ENCODE data around the gene ZNF423.

Gene ZNF423

DNA sequence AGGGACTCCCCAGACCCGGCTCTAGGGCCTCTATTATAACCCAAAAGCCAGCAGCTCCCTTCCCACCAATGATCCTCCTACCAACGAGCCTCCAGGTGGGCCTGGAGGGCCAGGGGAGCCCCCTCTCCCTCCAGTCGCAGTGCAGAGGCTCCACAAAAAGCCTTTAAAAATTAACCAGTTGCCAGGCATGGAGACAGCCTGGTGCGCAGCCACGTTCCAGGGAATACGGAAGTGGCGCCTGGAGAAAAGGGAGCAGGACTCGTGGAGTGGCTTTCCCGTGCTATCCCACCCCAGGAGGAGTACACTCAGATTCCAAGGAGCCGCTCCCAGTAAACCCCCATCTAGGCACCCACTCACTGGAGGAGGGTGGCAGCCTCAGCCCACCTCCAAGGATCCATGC is 112.3 kb downstream of the ZNF423 start:
- no peak overlapping the region for H3K27ac ChIP-seq
- intact Hi-C loops (cut with DNase I; ENCODE audit: low total_unique reads) = no loop called here
- no peaks in the 10 kb centered on the region for H3K36me3 ChIP-seq
- H3K27me3 ChIP-seq = peaks cover 0 to 3% of the 10 kb centered on the region in 2 donors
- H3K4me3 ChIP-seq = no peak overlapping the region
- DNase-seq = no peak
- no peaks in the 10 kb centered on the region for H3K4me1 ChIP-seq
- TF ChIP-seq, protein P1, sequence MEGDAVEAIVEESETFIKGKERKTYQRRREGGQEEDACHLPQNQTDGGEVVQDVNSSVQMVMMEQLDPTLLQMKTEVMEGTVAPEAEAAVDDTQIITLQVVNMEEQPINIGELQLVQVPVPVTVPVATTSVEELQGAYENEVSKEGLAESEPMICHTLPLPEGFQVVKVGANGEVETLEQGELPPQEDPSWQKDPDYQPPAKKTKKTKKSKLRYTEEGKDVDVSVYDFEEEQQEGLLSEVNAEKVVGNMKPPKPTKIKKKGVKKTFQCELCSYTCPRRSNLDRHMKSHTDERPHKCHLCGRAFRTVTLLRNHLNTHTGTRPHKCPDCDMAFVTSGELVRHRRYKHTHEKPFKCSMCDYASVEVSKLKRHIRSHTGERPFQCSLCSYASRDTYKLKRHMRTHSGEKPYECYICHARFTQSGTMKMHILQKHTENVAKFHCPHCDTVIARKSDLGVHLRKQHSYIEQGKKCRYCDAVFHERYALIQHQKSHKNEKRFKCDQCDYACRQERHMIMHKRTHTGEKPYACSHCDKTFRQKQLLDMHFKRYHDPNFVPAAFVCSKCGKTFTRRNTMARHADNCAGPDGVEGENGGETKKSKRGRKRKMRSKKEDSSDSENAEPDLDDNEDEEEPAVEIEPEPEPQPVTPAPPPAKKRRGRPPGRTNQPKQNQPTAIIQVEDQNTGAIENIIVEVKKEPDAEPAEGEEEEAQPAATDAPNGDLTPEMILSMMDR (IDR thresholded peaks at IDR 0.05) = no peak
- no peaks in the 10 kb centered on the region for H3K9me3 ChIP-seq

DNA sequence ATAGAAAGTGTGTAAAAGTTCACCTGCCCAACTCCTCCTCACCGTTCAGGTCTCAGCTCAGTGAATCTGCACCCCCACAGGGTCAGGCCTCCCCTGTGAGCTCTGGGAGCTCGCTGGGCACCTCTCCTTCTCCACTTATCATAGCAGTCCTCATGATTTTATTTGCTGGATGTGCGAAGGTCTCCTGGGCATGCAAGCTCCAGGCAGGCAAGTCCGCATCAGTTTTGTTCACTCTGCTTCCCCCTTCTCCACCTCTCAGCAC is 112.8 kb downstream of the ZNF423 start:
- intact Hi-C loops (cut with DNase I; ENCODE audit: low total_unique reads) = no loop called here
- no peak overlapping the region for H3K4me3 ChIP-seq
- no peaks in the 10 kb centered on the region for H3K4me1 ChIP-seq
- no peaks in the 10 kb centered on the region for H3K9me3 ChIP-seq
- no peaks in the 10 kb centered on the region for H3K36me3 ChIP-seq
- no peak overlapping the region for H3K27ac ChIP-seq
- H3K27me3 ChIP-seq = peaks cover 0 to 3% of the 10 kb centered on the region in 2 donors
- TF ChIP-seq, protein P1 (IDR thresholded peaks at IDR 0.05) = no peak
- no peak for DNase-seq

DNA sequence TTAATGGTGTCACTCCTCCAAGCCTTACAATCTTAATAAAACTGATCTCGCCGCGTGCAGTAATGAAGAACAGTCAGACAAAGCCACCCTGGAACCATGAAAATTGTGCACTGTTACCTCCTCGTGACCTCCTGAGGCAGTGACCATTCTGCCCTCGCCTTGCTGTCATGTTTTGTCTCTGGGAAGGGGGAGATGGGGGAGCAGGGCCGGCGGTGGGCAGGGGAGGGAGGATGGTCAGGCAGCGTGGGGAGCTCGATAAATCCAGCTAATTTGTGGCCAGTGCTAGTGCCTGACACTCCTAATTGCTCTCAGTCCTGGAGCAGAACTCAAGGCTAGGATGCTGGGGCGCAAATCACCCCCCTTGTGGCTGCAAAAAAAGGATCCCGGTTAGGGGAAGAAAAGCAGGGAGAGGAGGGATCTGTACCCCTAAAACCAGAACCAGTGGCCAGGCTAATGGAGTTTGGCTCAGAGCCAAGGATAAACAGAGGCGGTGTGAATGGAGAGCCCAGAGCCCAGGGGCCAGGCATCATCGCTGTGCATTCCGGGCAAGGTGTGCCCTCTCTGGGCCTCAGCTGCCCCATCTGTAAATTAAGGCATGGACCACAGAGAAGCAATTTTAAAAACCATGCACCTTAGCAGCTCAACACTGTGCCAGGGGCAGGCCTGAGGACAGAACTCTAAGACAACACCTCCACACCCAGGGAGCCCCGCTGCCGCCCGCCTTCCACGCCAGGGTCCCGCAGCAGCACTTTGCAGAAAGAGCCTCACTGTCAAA is 113.3 kb downstream of the ZNF423 start:
- Histone ChIP-seq H3K9me3 (no peaks in the 10 kb centered on the region), H3K27ac (no peak overlapping the region), H3K36me3 (no peaks in the 10 kb centered on the region), H3K4me3 (no peak overlapping the region), H3K4me1 (peaks cover 0 to 2% (median 0%) of the 10 kb centered on the region in 4 donors), H3K27me3 (peaks cover 0 to 3% of the 10 kb centered on the region in 2 donors)
- no peak for DNase-seq
- TF ChIP-seq, protein P1 (IDR thresholded peaks at IDR 0.05) = no peak
- intact Hi-C loops (cut with DNase I; ENCODE audit: low total_unique reads) = no loop called here

DNA sequence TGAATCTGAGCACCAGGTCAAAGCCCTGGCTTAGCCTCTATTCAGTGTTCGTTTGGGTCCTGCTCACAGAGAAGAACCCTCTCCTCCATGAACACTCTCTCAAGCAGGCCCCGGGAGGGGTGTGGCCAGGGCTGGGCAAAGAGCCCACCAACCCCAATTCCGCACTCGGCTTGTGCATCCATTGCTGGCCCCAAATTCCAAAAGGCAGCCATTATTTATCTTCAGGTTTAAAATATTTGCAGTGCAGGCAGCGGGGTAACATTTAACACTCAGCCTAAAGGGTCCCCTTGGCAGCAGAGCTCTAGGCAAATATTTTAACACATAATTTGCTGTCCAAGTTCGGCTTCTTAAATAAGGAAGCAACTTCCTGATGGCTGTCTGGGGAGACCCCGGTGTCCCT is 115.7 kb downstream of the ZNF423 start:
- H3K4me3 ChIP-seq = no peak overlapping the region
- peaks cover 0 to 6% (median 0%) of the 10 kb centered on the region in 4 donors for H3K4me1 ChIP-seq
- TF ChIP-seq, protein P1 (IDR thresholded peaks at IDR 0.05) = no peak
- H3K27ac ChIP-seq = no peak overlapping the region
- no peaks in the 10 kb centered on the region for H3K9me3 ChIP-seq
- H3K36me3 ChIP-seq = no peaks in the 10 kb centered on the region
- DNase-seq = no peak
- intact Hi-C loops (cut with DNase I; ENCODE audit: low total_unique reads) = no loop called here
- H3K27me3 ChIP-seq = peaks cover 0 to 3% of the 10 kb centered on the region in 2 donors

DNA sequence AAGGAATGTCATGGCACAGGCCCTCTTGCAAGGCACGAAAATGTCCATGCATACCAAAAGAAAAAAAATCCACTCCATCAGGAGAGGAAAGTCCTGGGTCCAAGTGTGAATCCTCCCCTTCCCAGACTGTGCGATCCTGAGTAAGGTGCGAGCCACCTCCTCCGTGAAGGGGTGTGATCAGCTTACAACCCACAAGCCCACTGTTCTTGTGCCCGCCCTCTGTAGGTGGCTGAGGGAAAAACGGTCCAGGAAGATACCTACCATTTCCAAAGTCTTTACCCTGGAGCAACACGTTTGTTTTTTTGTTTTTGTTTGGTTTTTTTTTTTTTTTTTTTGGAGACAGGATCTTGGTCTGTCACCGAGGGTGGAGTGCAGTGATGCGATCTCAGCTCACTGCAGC is 116.5 kb downstream of the ZNF423 start:
- DNase-seq = no peak
- Histone ChIP-seq H3K4me3 (no peak overlapping the region), H3K27ac (no peak overlapping the region), H3K4me1 (peaks cover 0 to 6% (median 0%) of the 10 kb centered on the region in 4 donors), H3K27me3 (peaks cover 0 to 3% of the 10 kb centered on the region in 2 donors), H3K9me3 (no peaks in the 10 kb centered on the region), H3K36me3 (no peaks in the 10 kb centered on the region)
- intact Hi-C loops (cut with DNase I; ENCODE audit: low total_unique reads) = no loop called here
- TF ChIP-seq, protein P1 (IDR thresholded peaks at IDR 0.05) = no peak

Data from tibial artery (tissue), 4 donors.